Kidney (tissue), 22 donors: Measurements from ENCODE around the gene CZIB. TPM values are rescaled to one million over a fixed set of nuclear protein-coding genes. Genes with fewer than 3 reads are reported as not detected.
A peak's percentile ranks its signal among the peaks of the same experiment; 100 is the strongest.

Experiments
- DNase-seq, 5 donors: peaks; one replicate each; pipeline ENCODE4 v3.0.0-alpha.2; 2013 to 2020
- FAIRE-seq: peaks from 2 replicates; lab custom pipeline; 2012; peaks lifted over from hg19 to GRCh38; lab: Jason Lieb, UNC
- H3K27ac ChIP-seq, 2 donors: one replicate each; pipeline ENCODE4 v1.7.0; 2013; ENCODE audit warnings: low read depth in 2 of 2, low read length in 2 of 2, inconsistent platforms in 1 of 2
- H3K27me3 ChIP-seq: one replicate; pipeline ENCODE4 v1.7.1; 2013; ENCODE audit warnings: low read length, inconsistent platforms; ENCODE audit not compliant: control insufficient read depth, insufficient read depth
- H3K36me3 ChIP-seq, 3 donors: one replicate each; pipeline versions ENCODE4 v1.7.0 to v1.7.1; 2013; ENCODE audit warnings: low read length in 3 of 3, control low read depth in 1 of 3, inconsistent platforms in 1 of 3; ENCODE audit not compliant: insufficient read depth in 3 of 3, control insufficient read depth in 2 of 3
- H3K4me1 ChIP-seq, 3 donors: one replicate each; pipeline versions ENCODE4 v1.7.0 to v1.7.1; 2013; ENCODE audit warnings: low read length in 3 of 3, inconsistent platforms in 1 of 3, low read depth in 1 of 3; ENCODE audit not compliant: control insufficient read depth in 2 of 3, insufficient read depth in 2 of 3
- H3K4me3 ChIP-seq, 3 donors: one replicate each; pipeline versions ENCODE4 v1.7.0 to v1.8.1; 2013; ENCODE audit warnings: low read length in 3 of 3, control low read depth in 1 of 3, inconsistent platforms in 1 of 3
- H3K9ac ChIP-seq, 3 donors: one replicate each; pipeline versions ENCODE4 v1.7.0 to v1.7.1; 2013; ENCODE audit warnings: low read length in 3 of 3, control low read depth in 1 of 3, inconsistent platforms in 1 of 3
- H3K9me3 ChIP-seq, 3 donors: one replicate each; pipeline versions ENCODE4 v1.7.0 to v1.7.1; 2013; ENCODE audit warnings: low read length in 3 of 3, control low read depth in 1 of 3, inconsistent platforms in 1 of 3; ENCODE audit not compliant: control insufficient read depth in 2 of 3, insufficient read depth in 1 of 3
- CTCF ChIP-seq: IDR thresholded peaks from 3 replicates; pipeline ENCODE4 v1.5.1; 2012; ENCODE audit warnings: mild to moderate bottlenecking, moderate library complexity, borderline replicate concordance; ENCODE audit not compliant: insufficient read depth; ENCODE audit errors: extremely low read depth
- intact Hi-C: fragments of 100-400 bp; cut with DNase I; formaldehyde crosslinking; loops from one replicate; pipeline ENCODE4 v1.11.1; 2022
- long read RNA-seq, 10 donors: library from polyadenylated mRNA in 1 of 10; unstranded in 1 of 10; transcript quantifications; one replicate each; pipeline ENCODE4 v2.0.0 and lab custom pipeline, GENCODE V29; 2021 to 2026
- polyA plus RNA-seq: library from polyadenylated mRNA; stranded (reverse); fragments of 350-450 nt; fragmentation: Illumina TruSeq; extraction: RNeasy Lipid Tissue Mini Kit (QIAGEN cat#74804); gene quantifications from one replicate; pipeline ENCODE4 v1.2.3, GENCODE V29; 2014; ENCODE audit warnings: low read depth, low replicate concordance; ENCODE audit not compliant: insufficient read depth
- total RNA-seq: library from RNA; stranded (reverse); fragmentation: NEBNext Ultra II Directional; extraction: Animal tissue kit (Norgen Biotek cat#: 25700); gene quantifications from one replicate; pipeline ENCODE4 v1.2.1, GENCODE V29; 2021
- donor health status: control.
- donor health status: control.
- donor health status: control.
- donor health status: control.
- donor health status: control.
- donor health status: DM: yes; HTN: yes; CAD: no.
- donor health status: Normal renal cell carcinoma (clear cell type).

The CZIB gene
- total RNA-seq (54.1 TPM), polyA plus RNA-seq (76.5 TPM)
- long read RNA-seq, donor 1, transcript C1orf123-201 (8 exons, 1,085 nt) = major isoform, 16 of 22 reads
- long read RNA-seq, donor 1, partial matches to known transcripts = 0 of 22 reads
- long read RNA-seq, donor 1, other reads (novel, unspliced or antisense) = 0 of 22 reads
- long read RNA-seq, donor 2, transcript C1orf123-201 (8 exons, 1,085 nt) = major isoform, 10 of 20 reads
- long read RNA-seq, donor 2, partial matches to known transcripts = 0 of 20 reads
- long read RNA-seq, donor 2, other reads (novel, unspliced or antisense) = 0 of 20 reads
- long read RNA-seq, donor 3, transcript C1orf123-203 (2 exons, 841 nt) = minor isoform, 10 of 36 reads
- long read RNA-seq, donor 3, transcript C1orf123-201 (8 exons, 1,085 nt) = major isoform, 14 of 36 reads
- long read RNA-seq, donor 3, partial matches to known transcripts = 0 of 36 reads
- long read RNA-seq, donor 3, other reads (novel, unspliced or antisense) = 0 of 36 reads
- long read RNA-seq, donor 4, transcript C1orf123-201 (8 exons, 1,085 nt) = major isoform, 9 of 18 reads
- long read RNA-seq, donor 4, partial matches to known transcripts = 0 of 18 reads
- long read RNA-seq, donor 4, other reads (novel, unspliced or antisense) = 0 of 18 reads
- long read RNA-seq, donor 5, partial matches to known transcripts = 0 of 1 reads
- long read RNA-seq, donor 5, other reads (novel, unspliced or antisense) = 0 of 1 reads
- long read RNA-seq, donor 6, transcript C1orf123-203 (2 exons, 841 nt) = minor isoform, 7 of 57 reads
- long read RNA-seq, donor 6, transcript C1orf123-204 (3 exons, 1,908 nt) = minor isoform, 5 of 57 reads
- long read RNA-seq, donor 6, transcript C1orf123-201 (8 exons, 1,085 nt) = major isoform, 31 of 57 reads
- long read RNA-seq, donor 6, partial matches to known transcripts = 5 of 57 reads
- long read RNA-seq, donor 6, other reads (novel, unspliced or antisense) = 0 of 57 reads
- long read RNA-seq, donor 7, transcript C1orf123-201 (8 exons, 1,085 nt) = major isoform, 15 of 27 reads
- long read RNA-seq, donor 7, partial matches to known transcripts = 2 of 27 reads
- long read RNA-seq, donor 7, other reads (novel, unspliced or antisense) = 6 of 27 reads
- long read RNA-seq, donor 8, transcript C1orf123-201 (8 exons, 1,085 nt) = major isoform, 11 of 29 reads
- long read RNA-seq, donor 8, transcript C1orf123-207 (1 exons, 490 nt) = minor isoform, 5 of 29 reads
- long read RNA-seq, donor 8, transcript C1orf123-202 (7 exons, 1,009 nt) = minor isoform, 6 of 29 reads
- long read RNA-seq, donor 8, partial matches to known transcripts = 0 of 29 reads
- long read RNA-seq, donor 8, other reads (novel, unspliced or antisense) = 0 of 29 reads
- long read RNA-seq, donor 9, transcript C1orf123-201 (8 exons, 1,085 nt) = major isoform, 19 of 26 reads
- long read RNA-seq, donor 9, partial matches to known transcripts = 0 of 26 reads
- long read RNA-seq, donor 9, other reads (novel, unspliced or antisense) = 0 of 26 reads
- long read RNA-seq, donor 10, transcript C1orf123-203 (2 exons, 841 nt) = minor isoform, 5 of 20 reads
- long read RNA-seq, donor 10, transcript C1orf123-201 (8 exons, 1,085 nt) = major isoform, 10 of 20 reads
- long read RNA-seq, donor 10, partial matches to known transcripts = 0 of 20 reads
- long read RNA-seq, donor 10, other reads (novel, unspliced or antisense) = 0 of 20 reads

- Histone ChIP-seq H3K27ac (peak within 1 kb of the TSS; percentile 99), H3K36me3 (peaks cover 0 to 14% (median 7%) of the 10 kb centered on the region in 3 donors), H3K4me1 (peaks cover 3 to 16% (median 12%) of the 10 kb centered on the region in 3 donors), H3K4me3 (peak within 1 kb of the TSS; percentile 89 to 95 (median 90)), H3K9ac (peak within 1 kb of the TSS; percentile 81 to 93 (median 88)), H3K27me3 (no peaks in the 10 kb centered on the region), H3K9me3 (no peaks in the 10 kb centered on the region)
- FAIRE-seq (no peak), DNase-seq (peak; percentile 93 to 98 (median 97))
- intact Hi-C loops = no loop called here
- no peak for TF ChIP-seq CTCF
Observed at GRCh38 chr1:53220171-53220961, at the start of gene CZIB. CZIB (minus strand) TSS chr1:53220634; CDS start chr1:53220575, 59 bp downstream.

GRCh38 chr1:53270107-53270506 lies 49.7 kb upstream of the CZIB start:
- no peak for DNase-seq
- H3K9me3 ChIP-seq = no peaks in the 10 kb centered on the region
- no peak for TF ChIP-seq CTCF
- H3K27me3 ChIP-seq = no peaks in the 10 kb centered on the region
- intact Hi-C loops = no loop called here
- no peak overlapping the region for H3K9ac ChIP-seq
- H3K27ac ChIP-seq = no peak overlapping the region
- H3K4me1 ChIP-seq = no peaks in the 10 kb centered on the region
- H3K4me3 ChIP-seq = no peak overlapping the region
- no peak for FAIRE-seq
- H3K36me3 ChIP-seq = no peaks in the 10 kb centered on the region

GRCh38 chr1:53267761-53268160 lies 47.3 kb upstream of the CZIB start:
- Histone ChIP-seq H3K27ac (no peak overlapping the region), H3K27me3 (no peaks in the 10 kb centered on the region), H3K9me3 (no peaks in the 10 kb centered on the region), H3K4me3 (no peak overlapping the region), H3K4me1 (no peaks in the 10 kb centered on the region), H3K36me3 (no peaks in the 10 kb centered on the region), H3K9ac (no peak overlapping the region)
- TF ChIP-seq CTCF = no peak
- DNase-seq = no peak
- intact Hi-C loops = no loop called here
- no peak for FAIRE-seq
